Measurements from ENCODE around the gene RTN4. TPM values are rescaled to one million over a fixed set of nuclear protein-coding genes. Genes with fewer than 3 reads are reported as not detected.
"Not testable (repeated sequence)": the region's sequence is repeated elsewhere in the genome, so short reads cannot be mapped to it uniquely, and the experiment has no call there.

The RTN4 gene
- total RNA-seq, 4 donors from 2014 or later: 234 to 395 (median 319) TPM

DNA sequence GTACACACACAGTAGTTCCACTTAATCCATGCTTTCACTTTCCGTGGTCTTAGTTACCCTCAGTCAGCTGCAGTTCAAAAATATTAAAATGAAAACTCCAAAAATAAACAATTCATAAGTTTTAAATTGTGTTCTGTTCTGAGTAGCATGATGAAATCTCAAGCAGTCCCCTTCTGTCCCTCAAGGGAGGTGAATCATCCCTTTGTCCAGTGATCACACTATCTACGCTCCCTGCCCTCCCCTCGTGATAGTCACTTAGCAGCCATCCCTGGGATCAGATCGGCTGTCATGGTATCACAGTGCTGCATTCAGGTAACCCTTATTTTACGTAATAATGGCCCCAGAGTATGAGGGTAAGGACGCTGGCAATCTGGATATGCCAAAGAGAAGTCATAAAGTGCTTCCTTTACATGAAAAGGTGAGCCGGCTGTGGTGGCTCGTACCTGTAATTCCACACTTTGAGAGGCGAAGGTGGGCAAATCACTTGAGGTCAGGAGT lies 5.8 kb upstream of the RTN4 start:
- DNase-seq (ENCODE audit: low spot score in 2 of 2): no peak
- H3K36me3 ChIP-seq: no peaks in the 10 kb centered on the region
- TF ChIP-seq, protein P1, sequence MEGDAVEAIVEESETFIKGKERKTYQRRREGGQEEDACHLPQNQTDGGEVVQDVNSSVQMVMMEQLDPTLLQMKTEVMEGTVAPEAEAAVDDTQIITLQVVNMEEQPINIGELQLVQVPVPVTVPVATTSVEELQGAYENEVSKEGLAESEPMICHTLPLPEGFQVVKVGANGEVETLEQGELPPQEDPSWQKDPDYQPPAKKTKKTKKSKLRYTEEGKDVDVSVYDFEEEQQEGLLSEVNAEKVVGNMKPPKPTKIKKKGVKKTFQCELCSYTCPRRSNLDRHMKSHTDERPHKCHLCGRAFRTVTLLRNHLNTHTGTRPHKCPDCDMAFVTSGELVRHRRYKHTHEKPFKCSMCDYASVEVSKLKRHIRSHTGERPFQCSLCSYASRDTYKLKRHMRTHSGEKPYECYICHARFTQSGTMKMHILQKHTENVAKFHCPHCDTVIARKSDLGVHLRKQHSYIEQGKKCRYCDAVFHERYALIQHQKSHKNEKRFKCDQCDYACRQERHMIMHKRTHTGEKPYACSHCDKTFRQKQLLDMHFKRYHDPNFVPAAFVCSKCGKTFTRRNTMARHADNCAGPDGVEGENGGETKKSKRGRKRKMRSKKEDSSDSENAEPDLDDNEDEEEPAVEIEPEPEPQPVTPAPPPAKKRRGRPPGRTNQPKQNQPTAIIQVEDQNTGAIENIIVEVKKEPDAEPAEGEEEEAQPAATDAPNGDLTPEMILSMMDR (IDR thresholded peaks at IDR 0.05): no peak
- no peak for TF ChIP-seq POLR2AphosphoS5 (IDR thresholded peaks at IDR 0.05)
- no peak for TF ChIP-seq POLR2A (IDR thresholded peaks at IDR 0.05)
- no peaks in the 10 kb centered on the region for H3K27me3 ChIP-seq
- 82% methylated on average over 9 of the region's 9 CpGs for WGBS
- H3K4me1 ChIP-seq: peaks cover 16% of the 10 kb centered on the region
- H3K9me3 ChIP-seq: no peaks in the 10 kb centered on the region
- H3K4me3 ChIP-seq: no peak overlapping the region
- H3K27ac ChIP-seq: peak overlapping the region; percentile 24

DNA sequence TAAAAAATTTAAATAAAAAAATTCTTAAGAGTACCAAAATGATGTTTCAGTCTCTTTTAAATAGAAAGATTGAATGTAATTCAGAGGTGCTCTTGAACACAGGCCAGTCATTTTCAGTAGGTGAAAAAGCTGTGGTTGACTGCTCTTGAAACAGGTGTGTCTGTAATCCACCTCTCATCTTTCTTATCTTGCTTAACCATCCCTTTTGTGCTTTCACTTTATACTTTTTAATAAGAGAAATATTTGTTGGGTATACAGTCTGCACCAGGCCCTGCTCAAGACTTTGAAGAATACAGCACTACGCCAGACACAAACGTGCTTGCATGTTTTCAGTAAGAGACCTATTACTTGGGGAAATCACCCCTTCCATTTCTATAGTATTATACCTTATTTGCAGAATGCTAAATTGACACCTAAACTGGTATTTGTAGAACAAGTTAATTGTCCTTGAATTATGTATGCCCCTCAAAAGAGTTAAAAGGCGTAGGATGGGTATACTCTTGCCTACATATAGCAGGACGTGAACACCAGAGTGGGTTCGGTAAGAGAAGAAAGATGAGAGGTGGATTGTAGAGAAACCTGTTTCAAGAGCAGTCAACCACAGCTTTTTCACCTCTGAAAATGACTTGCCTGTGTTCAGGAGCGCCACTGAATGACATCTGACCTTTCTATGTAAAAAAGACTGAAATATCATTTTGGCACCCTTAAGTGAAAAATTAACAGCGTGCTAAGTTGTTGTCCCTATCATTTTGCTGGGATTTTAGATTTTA lies 4.0 kb upstream of the RTN4 start:
- no peak for DNase-seq (ENCODE audit: low spot score in 2 of 2)

DNA sequence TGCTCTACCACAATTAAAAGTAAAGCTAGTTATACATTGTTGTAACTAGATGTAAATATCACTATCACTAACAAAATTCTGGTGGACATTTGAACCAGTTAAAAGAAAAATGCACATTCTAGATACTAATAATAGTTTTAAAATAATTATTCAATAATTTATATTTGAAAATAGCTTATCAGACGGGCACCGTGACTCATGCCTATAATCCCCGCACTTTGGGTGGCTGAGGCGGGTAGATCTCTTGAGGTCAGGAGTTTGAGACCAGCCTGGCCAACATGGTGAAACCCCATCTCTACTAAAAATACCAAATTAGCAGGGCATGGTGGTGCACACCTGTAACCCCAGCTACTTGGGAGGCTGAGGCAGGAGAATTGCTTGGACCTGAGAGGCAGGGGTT lies 3.0 kb upstream of the RTN4 start:
- peaks cover 16% of the 10 kb centered on the region for H3K4me1 ChIP-seq
- WGBS: 69% methylated on average over 4 of the region's 4 CpGs
- H3K36me3 ChIP-seq; H3K4me3 ChIP-seq; DNase-seq (ENCODE audit: low spot score in 2 of 2); H3K9me3 ChIP-seq; H3K27ac ChIP-seq; H3K27me3 ChIP-seq: not testable (repeated sequence)

More for the DNA sequence above, 4.0 kb upstream of the RTN4 start:
- no peak overlapping the region for H3K27ac ChIP-seq
- TF ChIP-seq EP300 (IDR thresholded peaks at IDR 0.05): no peak
- TF ChIP-seq POLR2A (IDR thresholded peaks at IDR 0.05): no peak
- no peak for TF ChIP-seq POLR2AphosphoS5 (IDR thresholded peaks at IDR 0.05)
- TF ChIP-seq, protein P1 (IDR thresholded peaks at IDR 0.05): no peak
- no peaks in the 10 kb centered on the region for H3K27me3 ChIP-seq
- H3K4me1 ChIP-seq: peaks cover 16% of the 10 kb centered on the region
- H3K36me3 ChIP-seq: no peaks in the 10 kb centered on the region
- no peaks in the 10 kb centered on the region for H3K9me3 ChIP-seq
- no peak overlapping the region for H3K4me3 ChIP-seq
- 95% methylated on average over 7 of the region's 7 CpGs for WGBS

DNA sequence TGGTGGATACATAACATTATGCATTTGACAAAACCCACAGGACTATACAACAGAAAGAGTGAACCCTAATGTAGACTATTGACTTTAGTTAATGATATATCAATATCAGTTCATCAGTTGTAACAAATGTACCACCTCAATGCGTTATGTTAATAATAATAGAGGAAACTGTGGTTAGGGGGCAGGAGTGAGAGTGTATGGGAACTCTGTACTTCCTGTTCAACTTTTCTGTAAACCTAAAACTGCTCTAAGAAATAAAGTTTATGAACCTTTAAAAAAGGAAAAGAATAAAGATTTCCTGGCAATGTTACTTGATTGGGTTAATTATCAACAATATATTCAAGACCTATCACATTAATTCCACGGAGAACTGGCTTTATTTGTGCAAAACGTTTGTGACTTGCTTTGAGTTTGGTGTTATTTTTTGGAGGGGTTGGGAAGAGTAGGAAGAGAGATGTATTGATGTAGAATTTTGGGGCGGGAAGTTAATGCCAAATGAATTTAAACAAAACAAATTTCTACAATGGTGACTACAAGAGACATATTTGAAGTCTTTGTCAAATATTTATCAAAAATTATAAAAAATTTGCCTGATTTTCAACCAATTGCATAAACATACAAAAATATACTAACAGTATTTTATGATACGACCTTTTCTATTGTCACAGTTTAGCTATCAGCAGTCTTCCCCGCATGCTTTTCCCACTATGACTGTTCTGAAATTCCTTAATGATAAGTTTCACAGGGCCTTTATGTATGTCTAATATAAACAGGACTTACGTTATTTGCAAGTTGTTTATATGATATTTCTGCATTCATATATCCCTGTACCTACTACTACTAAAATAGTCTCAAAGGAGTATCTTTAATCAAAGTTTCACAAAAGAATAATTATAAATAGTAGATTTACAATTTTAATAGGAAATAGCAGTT lies 2.1 kb upstream of the RTN4 start:
- DNase-seq (ENCODE audit: low spot score in 2 of 2): no peak
- Histone ChIP-seq H3K27me3 (no peaks in the 10 kb centered on the region), H3K36me3 (no peaks in the 10 kb centered on the region), H3K4me3 (no peak overlapping the region), H3K4me1 (peaks cover 21% of the 10 kb centered on the region), H3K27ac (peak overlapping the region; percentile 99), H3K9me3 (no peaks in the 10 kb centered on the region)
- TF ChIP-seq POLR2AphosphoS5 (IDR thresholded peaks at IDR 0.05) (no peak), POLR2A (IDR thresholded peaks at IDR 0.05) (no peak), EP300 (IDR thresholded peaks at IDR 0.05) (no peak)
- TF ChIP-seq, protein P1 (IDR thresholded peaks at IDR 0.05): no peak
- WGBS: 67% methylated on average over 7 of the region's 7 CpGs

DNA sequence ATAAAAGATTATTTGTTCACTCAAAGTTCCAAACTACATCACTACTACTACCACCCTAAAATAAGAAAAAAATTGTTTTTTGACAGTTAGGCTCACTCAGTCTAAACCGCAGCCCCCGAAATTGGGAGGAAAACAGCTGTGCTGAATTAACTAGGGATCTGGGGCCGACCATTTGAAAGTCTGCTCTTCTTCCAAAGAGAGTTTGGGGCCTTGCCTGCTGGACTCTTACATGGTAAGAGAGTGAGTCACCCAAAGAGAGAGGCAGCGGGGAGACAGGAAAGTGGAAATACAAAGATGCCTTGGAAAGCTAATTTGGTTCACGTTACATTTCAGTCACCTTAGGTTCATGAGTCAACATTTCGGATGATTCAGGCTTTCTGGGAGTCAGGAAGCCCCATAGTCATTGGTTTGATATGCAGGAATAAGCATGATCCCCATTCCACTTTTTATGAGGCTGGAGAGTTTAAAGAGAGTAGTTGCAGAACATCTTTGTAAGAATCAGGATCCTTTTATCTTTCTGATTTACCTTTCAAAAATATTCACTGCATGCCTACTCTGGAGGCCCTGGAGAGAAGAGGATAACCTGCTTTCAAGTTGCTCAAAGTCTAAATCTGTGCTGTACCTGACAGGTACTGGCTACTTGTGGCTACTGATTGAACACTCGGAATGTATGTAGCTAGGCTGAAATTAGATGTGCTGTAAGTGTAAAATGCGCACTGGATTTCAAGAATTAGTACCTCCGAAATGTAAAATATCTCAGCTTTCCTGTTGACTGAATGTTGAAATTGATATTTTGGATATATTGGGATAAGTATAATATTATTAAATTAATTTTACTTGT lies 995 bp upstream of the RTN4 start:
- Histone ChIP-seq H3K4me3 (peak overlapping the region; percentile 98), H3K9me3 (no peaks in the 10 kb centered on the region), H3K4me1 (peaks cover 33% of the 10 kb centered on the region), H3K27ac (peak overlapping the region; percentile 99), H3K36me3 (no peaks in the 10 kb centered on the region), H3K27me3 (no peaks in the 10 kb centered on the region)
- WGBS: 21% methylated on average over 9 of the region's 9 CpGs
- peak in 2 of 3 donors; percentile 22 to 53 for TF ChIP-seq POLR2AphosphoS5 (IDR thresholded peaks at IDR 0.05)
- TF ChIP-seq, protein P1 (IDR thresholded peaks at IDR 0.05): no peak
- peak in 1 of 2 donors; percentile 10 for TF ChIP-seq POLR2A (IDR thresholded peaks at IDR 0.05)
- peak; percentile 82 to 83 for DNase-seq (ENCODE audit: low spot score in 2 of 2)
